GM18868 (cell line): ENCODE measurements around the gene INPP4B.

Source experiments
- ATAC-seq: cut with Tn5 transposase; IDR thresholded peaks from one replicate; pipeline ENCODE4 v1.9.1; 2021; ENCODE audit warnings: mild to moderate bottlenecking, moderate library complexity; ENCODE audit not compliant: unreplicated experiment

Gene INPP4B

GRCh38 chr4:142044271-142044670 is 801.8 kb downstream of the INPP4B start:
- no peak for ATAC-seq

- ATAC-seq = no peak
Measured at GRCh38 chr4:142043509-142043908, 802.6 kb downstream of the INPP4B start.

- no peak for ATAC-seq
Measured at GRCh38 chr4:142041788-142042187, 804.3 kb downstream of the INPP4B start.

- no peak for ATAC-seq
Measured at GRCh38 chr4:142040043-142040442, 806.1 kb downstream of the INPP4B start.

- no peak for ATAC-seq
Measured at GRCh38 chr4:142036795-142037583, 809.1 kb downstream of the INPP4B start.

- ATAC-seq = no peak
Measured at GRCh38 chr4:142035566-142035965, 810.5 kb downstream of the INPP4B start.

- no peak for ATAC-seq
Measured at GRCh38 chr4:142034101-142034500, 812.0 kb downstream of the INPP4B start.

GRCh38 chr4:142030010-142030409 is 816.1 kb downstream of the INPP4B start:
- ATAC-seq = no peak

- ATAC-seq = no peak
Measured at GRCh38 chr4:142021761-142022160, 824.3 kb downstream of the INPP4B start.

GRCh38 chr4:142021181-142021580 is 824.9 kb downstream of the INPP4B start:
- ATAC-seq = no peak

- ATAC-seq = peak; percentile 53
Measured at GRCh38 chr4:142016031-142016430, 830.1 kb downstream of the INPP4B start.

- ATAC-seq = no peak
Measured at GRCh38 chr4:142009751-142010150, 836.4 kb downstream of the INPP4B start.

- ATAC-seq = no peak
Measured at GRCh38 chr4:142005519-142005918, 840.6 kb downstream of the INPP4B start.

GRCh38 chr4:141999446-142000143 is 846.5 kb downstream of the INPP4B start:
- no peak for ATAC-seq

GRCh38 chr4:141995056-141995455 is 851.0 kb downstream of the INPP4B start:
- no peak for ATAC-seq

GRCh38 chr4:141977433-141977832 is 868.7 kb downstream of the INPP4B start:
- ATAC-seq = no peak
